ENCODE measurements around the gene B3GALT6. TPM values are rescaled to one million over a fixed set of nuclear protein-coding genes. Genes with fewer than 3 reads are reported as not detected.

The B3GALT6 gene
- total and polyA plus RNA-seq, 12 donors, result 7.3 to 16.2 (median 9.1) TPM

- 71 to 76% methylated on average over 30 to 31 of the region's 31 CpGs for WGBS, 2 donors
- peak in 1 of 8 donors; percentile 7 for ATAC-seq
- TF ChIP-seq, protein P1, sequence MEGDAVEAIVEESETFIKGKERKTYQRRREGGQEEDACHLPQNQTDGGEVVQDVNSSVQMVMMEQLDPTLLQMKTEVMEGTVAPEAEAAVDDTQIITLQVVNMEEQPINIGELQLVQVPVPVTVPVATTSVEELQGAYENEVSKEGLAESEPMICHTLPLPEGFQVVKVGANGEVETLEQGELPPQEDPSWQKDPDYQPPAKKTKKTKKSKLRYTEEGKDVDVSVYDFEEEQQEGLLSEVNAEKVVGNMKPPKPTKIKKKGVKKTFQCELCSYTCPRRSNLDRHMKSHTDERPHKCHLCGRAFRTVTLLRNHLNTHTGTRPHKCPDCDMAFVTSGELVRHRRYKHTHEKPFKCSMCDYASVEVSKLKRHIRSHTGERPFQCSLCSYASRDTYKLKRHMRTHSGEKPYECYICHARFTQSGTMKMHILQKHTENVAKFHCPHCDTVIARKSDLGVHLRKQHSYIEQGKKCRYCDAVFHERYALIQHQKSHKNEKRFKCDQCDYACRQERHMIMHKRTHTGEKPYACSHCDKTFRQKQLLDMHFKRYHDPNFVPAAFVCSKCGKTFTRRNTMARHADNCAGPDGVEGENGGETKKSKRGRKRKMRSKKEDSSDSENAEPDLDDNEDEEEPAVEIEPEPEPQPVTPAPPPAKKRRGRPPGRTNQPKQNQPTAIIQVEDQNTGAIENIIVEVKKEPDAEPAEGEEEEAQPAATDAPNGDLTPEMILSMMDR (IDR thresholded peaks at IDR 0.05), result no peak
- Histone ChIP-seq H3K4me3 (peak overlapping the region in 9 of 10 donors; percentile 34 to 57 (median 48)), H3K9me3 (peaks cover 0 to 5% (median 0%) of the 10 kb centered on the region in 11 donors), H3K4me1 (peaks cover 0 to 11% (median 7%) of the 10 kb centered on the region in 9 donors), H3K27ac (peak overlapping the region in 4 of 10 donors; percentile 43 to 73 (median 62)), H3K27me3 (peaks cover 0 to 36% (median 14%) of the 10 kb centered on the region in 7 donors), H3K36me3 (no peaks in the 10 kb centered on the region)
- peak in 1 of 2 donors; percentile 7 for DNase-seq
- intact Hi-C loops (cut with DNase I), result loop anchor here in 1 of 10 donors (5.0 kb wide), 1 partner anchor 43 kb away; no protein-coding TSS in a partner anchor
These were observed 31.8 kb upstream of the B3GALT6 start for GRCh38 chr1:1199961-1200875.

DNA sequence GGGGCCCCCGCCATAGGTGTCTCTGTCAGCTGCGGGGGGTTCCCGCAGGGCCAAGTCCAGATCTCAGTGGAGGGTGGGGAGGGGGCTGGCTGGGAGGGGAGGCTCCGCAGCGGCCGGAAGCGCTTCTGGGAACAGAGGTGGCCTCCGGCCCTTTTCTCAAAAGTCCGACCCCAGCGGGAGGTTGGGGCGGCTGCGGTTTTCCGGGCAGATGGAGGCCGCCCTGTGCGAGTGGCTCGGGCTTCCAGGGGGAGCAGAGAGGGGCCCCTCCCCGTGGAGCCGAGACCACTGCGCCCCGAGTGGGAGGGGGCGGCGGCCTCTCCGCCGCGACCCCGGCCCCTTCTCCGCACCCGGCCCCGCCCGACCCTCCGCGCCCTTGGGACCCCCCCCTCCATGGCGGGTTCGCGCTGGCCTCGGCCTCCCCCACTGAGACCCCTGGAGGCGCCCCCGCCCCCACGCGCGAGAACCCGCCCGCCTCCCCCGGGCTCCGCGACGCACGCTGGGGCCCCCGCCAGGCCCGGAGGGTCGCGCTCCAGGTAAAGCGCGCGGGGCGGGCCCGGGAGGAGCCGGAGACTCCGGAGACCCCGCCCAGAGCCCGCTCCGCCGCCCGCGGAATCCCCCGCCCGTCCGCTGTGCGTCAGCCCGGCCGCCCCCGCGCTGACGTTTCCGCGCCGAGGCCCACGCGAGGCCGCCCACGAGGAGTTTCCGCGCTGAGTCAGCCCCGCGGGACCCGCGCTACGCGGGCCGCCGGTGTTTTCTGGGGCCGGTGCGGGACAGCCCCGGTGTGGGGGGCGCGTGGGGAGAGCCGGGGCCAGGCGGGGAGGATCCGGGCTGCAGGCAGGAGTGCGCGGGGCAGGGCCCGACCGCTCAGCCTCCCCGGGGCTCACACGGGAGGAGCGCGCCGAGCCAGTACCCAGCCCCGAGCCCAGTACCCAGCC lies 30.9 kb upstream of the B3GALT6 start:
- Histone ChIP-seq H3K27me3 (peaks cover 0 to 46% (median 22%) of the 10 kb centered on the region in 7 donors), H3K4me1 (peaks cover 0 to 17% (median 11%) of the 10 kb centered on the region in 9 donors), H3K36me3 (no peaks in the 10 kb centered on the region), H3K9me3 (no peaks in the 10 kb centered on the region), H3K27ac (peak overlapping the region in 6 of 10 donors; percentile 26 to 73 (median 62)), H3K4me3 (peak overlapping the region; percentile 21 to 57 (median 48))
- TF ChIP-seq, protein P1 (IDR thresholded peaks at IDR 0.05), result no peak
- ATAC-seq (peak; percentile 21 to 87 (median 66)), DNase-seq (peak; percentile 56 to 70)
- 1 to 3% methylated on average over 57 to 109 of the region's 109 CpGs for WGBS, 2 donors
- intact Hi-C loops (cut with DNase I), result loop anchor here in 1 of 10 donors (5.0 kb wide), 1 partner anchor 44 kb away; no protein-coding TSS in a partner anchor

DNA sequence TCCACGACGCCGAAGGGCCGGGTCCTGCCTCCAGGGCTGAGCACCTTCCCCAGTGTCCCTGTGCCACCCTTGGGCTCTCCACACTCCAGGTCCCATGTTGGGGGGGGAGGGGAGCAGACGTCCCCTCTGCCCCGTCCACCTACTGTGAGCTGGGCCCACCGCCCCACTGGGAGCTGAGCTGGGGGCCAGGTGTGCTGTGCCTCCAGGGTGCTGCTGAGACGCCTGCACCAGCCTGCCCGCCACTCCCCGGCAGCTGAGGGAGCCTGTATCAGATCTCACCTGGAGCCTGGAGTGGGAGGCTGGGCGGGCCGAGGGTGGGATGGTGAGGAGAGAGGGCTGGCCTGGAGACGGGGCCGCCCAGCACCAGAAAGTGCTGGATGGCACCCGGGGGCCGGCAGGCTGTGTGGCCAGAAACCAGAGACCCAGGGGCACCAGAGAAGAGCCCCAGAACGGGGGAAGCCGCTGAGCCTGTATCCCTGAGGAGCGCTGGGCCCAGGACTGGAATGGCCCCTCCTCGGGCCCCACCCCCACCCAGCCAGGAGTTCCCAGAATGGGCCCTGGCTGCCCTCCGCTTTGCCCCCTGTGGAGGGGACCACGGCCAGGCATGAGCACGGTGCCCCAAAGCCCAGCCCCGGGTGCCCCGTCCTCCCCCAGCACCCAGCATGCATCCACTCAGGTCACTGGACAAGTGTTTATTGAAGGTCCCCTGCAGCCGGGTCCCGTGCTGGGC lies 29.0 kb upstream of the B3GALT6 start:
- intact Hi-C loops (cut with DNase I), result loop anchor here in 1 of 10 donors (5.0 kb wide), 1 partner anchor 46 kb away; no protein-coding TSS in a partner anchor
- H3K27me3 ChIP-seq, result peaks cover 13 to 61% (median 41%) of the 10 kb centered on the region in 7 donors
- TF ChIP-seq, protein P1 (IDR thresholded peaks at IDR 0.05), result no peak
- no peaks in the 10 kb centered on the region for H3K36me3 ChIP-seq
- H3K9me3 ChIP-seq, result no peaks in the 10 kb centered on the region
- 65 to 73% methylated on average over 26 to 27 of the region's 27 CpGs for WGBS, 2 donors
- H3K4me1 ChIP-seq, result peaks cover 0 to 29% (median 23%) of the 10 kb centered on the region in 9 donors
- ATAC-seq (no peak), DNase-seq (peak in 1 of 2 donors; percentile 7)
- H3K27ac ChIP-seq, result no peak overlapping the region
- H3K4me3 ChIP-seq, result no peak overlapping the region
